HG02884 (cell line): ENCODE data around the gene ADAMTSL2.

Experiments
- ATAC-seq: cut with Tn5 transposase; IDR thresholded peaks from one replicate; pipeline ENCODE4 v1.9.1; 2021; ENCODE audit warnings: mild to moderate bottlenecking, moderate library complexity; ENCODE audit not compliant: unreplicated experiment

Gene ADAMTSL2

DNA sequence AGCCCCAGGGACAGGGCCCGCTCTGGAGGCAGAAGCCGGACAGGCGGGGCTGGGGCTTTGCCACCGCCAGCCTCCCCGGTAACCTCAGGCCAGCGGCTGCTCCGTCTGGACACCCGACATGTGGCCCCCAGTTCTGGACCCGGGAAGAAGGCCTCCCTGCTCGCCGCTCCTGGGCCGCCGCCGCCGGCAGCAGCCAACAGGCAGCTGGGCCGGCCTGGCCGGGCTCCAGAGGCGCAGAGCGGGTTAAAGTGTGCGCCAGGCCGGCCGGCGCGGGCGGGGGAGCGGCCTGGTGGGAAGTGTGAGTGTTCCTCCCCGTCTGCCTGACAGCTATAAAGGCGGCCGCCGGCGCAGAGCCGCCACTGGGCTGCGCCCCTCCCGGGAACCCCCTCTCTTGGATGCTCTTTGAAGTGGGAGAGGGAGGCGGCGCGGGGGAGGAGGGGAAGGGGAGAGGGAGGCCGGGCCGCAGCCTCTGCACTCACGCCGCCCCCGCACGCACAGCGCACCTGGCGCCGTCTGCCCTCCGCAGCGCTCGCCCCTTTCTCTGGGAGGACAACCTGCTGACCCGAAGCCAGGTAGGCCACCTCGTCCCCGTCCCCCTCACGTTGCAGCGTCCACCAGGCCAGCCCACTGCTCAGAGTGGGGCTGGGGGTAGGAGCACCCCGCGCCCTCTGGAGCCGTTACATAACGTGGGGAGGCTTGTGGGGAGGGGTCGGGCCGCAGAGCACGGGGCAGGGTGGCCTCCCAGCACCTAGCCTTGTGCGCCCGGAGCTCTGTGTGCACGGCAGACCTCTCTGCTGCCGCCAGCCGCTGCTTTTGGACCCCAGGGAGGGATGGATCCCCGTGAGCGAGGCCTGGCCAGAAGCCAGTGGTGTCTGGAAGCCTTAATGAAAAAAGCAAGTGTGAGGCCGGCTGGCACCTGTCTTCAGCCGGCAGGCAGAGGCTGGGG lies at the start of gene ADAMTSL2:
ADAMTSL2 (plus strand) TSS at position 359 of the 946 bp plus-strand sequence. CDS start 2,009 bp downstream, outside the sequence.
- ATAC-seq: no peak

- no peak for ATAC-seq
These were observed 48.8 kb upstream of the ADAMTSL2 start for GRCh38 chr9:133485531-133486260.

DNA sequence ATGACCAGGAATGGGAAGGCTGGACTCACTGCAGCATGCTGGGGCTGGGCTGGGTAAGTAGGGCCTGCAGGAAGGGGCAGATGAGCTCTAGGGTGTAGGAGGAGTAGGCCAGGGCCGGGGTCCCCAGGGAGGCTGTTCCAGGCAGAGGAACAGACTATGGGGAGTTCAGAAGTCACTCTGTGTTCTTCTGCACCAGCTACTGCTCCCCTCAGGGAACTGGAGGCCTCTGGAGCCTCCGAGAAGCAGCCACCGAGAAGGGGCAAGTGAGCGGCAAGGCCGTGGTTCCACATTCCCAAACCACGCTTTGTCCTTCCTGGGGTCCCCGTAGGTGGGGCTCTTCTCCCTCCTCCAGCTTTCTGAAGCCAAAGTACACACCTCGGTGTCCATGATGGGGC lies 47.2 kb upstream of the ADAMTSL2 start:
- no peak for ATAC-seq

- ATAC-seq: no peak
These were observed 45.7 kb upstream of the ADAMTSL2 start for GRCh38 chr9:133488686-133489252.

- no peak for ATAC-seq
These were observed 45.0 kb upstream of the ADAMTSL2 start for GRCh38 chr9:133489253-133490190.

DNA sequence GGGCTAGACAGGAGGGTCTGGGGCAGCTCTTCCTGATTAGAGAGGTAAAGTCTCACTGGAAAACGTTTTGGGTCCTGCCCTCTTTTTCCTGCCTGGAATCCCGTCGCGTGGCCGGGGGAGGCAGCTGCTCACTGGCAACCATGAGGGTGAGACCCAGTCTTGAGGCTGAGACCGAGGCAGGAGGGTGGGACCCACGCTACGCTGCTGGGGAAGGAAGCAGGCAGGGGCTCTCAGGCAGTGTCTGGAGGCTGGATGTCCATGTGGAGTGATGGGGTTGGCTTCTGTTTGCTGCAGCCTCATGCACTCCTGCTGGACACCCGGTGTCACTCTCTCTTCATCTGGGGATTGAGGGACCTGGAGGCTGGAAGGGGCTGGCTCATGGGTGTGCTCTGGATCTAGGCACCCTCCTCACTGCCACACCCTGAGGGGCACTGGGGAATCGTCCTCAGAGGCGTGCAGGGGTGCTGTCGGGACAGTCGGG lies 44.3 kb upstream of the ADAMTSL2 start:
- no peak for ATAC-seq

DNA sequence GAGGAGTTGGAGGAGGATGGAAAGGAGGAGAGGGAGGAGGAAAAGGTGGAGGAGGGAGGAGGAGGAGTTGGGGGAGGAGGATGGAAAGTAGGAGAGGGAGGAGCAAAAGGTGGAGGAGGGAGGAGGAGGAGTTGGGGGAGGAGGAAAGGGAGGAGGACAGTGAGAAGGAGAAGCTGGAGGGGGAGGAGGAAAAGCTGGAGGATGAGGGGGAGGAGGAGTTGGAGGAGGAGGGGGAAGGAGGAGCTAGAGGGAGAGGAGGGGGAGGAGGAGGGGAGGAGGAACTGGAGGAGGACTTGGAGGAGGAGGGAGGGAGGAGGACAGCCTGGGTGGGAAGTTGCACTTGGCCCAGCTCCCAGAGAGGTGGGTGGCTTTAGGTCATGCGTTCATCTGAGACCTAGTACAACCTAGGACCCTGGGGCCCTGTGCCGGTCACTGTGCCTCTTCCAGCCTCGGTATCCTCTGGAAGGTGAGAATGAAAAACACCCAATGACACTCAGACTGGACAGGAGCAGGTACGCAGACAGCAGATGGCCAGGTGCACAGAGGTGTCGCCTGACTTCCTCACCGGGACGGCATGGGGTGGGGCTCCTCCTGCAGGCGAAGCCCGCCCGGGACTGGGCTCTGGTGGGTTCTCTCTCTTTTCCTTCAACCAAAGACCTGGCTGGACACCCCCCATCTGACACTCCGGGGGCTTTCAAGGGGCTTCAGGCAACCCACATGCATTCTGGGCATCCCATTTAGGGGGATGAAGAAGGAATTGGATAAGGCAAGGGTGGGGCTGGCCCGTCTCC lies 43.4 kb upstream of the ADAMTSL2 start:
- ATAC-seq: no peak

DNA sequence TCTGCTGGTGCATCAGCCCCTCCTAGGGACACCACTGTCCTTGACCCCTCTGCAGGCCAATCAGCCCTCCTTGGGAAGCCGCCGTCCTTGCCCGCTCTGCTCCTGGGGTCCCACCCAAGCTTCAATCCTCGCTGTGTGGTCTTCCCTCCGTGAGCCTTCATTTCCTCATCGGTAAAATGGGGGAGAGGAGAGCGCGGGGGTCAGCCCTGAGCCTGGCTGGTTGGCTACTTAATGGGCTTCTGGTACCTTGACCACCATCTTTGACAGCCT lies 42.9 kb upstream of the ADAMTSL2 start:
- ATAC-seq: no peak

GRCh38 chr9:133492061-133493021 lies 42.2 kb upstream of the ADAMTSL2 start:
- no peak for ATAC-seq

DNA sequence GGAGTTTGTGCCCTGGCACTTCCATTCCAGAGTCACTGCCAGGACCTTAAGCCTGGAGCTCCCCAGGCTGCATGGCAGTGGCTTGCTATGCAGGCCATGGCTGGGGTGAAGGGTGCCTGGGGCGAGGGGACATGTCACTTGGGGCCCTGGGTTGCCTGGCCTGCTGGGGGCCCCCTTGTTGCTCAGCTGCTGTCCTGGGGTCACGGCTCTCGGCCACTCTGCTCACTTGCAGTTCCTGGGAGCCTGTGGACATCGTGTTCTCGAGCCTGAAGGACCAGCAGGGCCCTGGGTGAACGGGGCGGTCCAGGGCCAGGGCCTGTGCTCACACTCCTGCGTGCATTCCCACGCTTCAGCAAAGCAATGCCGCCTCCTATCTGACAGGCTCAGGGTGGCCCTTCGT lies 41.1 kb upstream of the ADAMTSL2 start:
- ATAC-seq: no peak

DNA sequence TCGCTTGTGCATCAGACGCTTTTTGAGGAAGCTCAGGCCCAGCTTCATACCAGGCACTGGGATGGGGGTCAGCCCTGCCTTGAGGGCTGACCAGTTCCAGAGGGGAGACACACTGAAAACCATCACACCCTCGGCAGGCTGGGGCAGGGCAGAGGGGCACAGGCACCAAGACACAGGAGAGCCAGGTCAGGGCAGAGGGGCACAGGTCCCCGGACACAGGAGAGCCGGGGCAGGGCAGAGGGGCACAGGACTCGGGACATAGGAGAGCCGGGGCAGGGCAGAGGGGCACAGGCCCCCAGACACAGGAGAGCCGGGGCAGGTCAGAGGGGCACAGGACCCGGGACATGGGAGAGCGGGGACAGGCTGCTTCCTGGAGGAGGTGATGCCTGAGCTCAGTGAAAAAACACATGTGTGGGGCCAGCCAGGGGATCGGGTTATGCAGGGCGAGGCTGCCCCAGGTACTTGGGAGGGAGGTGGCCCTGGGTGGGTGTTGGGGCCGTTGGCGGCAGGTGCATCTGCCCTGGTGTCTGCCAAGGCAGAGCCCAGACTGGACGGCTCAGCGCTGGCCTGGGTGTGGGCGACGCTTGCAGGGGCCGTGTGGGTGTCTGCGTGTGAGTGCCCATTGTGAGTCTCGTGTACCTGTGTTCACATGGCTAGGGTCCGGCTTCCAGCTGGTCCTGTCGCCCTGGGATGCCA lies 40.5 kb upstream of the ADAMTSL2 start:
- no peak for ATAC-seq

GRCh38 chr9:133494636-133495326 lies 39.7 kb upstream of the ADAMTSL2 start:
- no peak for ATAC-seq

DNA sequence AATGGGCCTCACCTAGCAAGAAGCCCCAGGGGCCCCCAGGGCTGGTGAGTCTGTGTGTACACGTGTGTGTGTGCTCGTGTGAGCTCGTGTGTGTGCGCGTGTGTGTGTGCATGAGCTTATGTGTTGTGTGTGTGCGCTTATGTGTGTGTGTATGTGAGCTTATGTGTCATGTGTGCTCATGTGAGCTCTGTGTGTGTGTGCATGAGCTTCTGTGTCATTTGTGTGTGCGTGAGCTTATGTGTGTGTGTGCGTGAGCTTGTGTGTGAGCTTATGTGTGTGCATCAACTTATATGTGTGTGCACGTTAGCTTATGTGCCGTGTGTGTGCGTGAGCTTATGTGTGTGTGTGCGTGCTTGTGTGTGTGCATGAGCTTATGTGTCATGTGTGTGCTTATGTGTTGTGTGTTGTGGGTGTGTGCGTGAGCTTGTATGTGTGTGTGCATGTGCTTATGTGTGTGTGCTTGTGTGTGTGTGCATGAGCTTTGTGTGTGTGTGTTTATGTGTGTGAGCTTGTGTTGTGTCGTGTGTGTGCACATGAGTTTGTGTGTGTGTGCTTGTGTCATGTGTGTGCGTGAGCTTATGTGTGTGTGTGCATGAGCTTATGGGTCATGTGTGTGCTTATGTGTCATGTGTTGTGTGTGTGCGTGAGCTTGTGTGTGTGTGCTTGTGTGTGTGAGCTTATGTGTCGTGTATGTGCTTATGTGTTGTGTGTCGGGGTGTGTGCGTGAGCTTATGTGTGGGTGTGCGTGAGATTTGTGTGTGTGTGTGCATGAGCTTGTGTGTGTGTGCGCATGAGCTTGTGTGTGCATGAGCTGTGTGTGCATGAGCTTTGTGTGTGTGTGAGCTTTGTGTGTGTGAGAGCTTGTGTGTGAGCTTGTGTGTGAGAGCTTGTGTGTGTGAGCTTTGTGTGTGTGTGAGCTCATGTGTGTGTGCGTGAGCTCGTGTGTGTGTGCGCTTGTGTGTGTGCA lies 38.9 kb upstream of the ADAMTSL2 start:
- ATAC-seq: no peak

GRCh38 chr9:133496861-133497842 lies 37.4 kb upstream of the ADAMTSL2 start:
- no peak for ATAC-seq
